Astrocyte (in vitro differentiated cells and primary cell): ENCODE results near the gene ITPRIPL2.

Experiments used
- EZH2 ChIP-seq: IDR thresholded peaks from 2 replicates; pipeline ENCODE4 v1.6.1; 2012; ENCODE audit warnings: mild to moderate bottlenecking, low read length, inconsistent platforms; ENCODE audit not compliant: insufficient read depth
- TF ChIP-seq, protein P1 (sequence below): IDR thresholded peaks from 2 replicates; pipeline ENCODE4 v1.5.1; 2011; ENCODE audit warnings: low read depth, mild to moderate bottlenecking, inconsistent platforms, low read length, moderate library complexity; ENCODE audit not compliant: insufficient read depth

DNA sequence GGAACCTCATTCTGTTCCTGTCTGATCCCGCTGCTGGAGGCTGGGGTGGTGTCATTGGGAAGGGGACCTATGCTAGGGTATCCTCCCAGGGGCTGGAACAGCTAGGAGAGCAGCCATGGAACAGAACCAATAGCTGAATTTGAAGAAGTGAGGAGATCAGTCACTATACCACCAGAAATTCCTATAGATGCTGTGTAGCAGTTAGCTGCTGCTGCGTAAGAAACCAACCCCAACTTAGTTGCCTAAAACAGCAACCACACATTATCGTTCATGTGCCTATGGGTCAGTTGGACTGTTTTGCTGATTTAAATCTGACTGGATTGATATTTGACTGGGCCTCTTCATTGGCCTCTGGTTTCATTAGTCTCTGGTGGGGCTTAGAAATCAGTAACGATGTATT is 33.9 kb downstream of the ITPRIPL2 start:
- TF ChIP-seq, protein P1, sequence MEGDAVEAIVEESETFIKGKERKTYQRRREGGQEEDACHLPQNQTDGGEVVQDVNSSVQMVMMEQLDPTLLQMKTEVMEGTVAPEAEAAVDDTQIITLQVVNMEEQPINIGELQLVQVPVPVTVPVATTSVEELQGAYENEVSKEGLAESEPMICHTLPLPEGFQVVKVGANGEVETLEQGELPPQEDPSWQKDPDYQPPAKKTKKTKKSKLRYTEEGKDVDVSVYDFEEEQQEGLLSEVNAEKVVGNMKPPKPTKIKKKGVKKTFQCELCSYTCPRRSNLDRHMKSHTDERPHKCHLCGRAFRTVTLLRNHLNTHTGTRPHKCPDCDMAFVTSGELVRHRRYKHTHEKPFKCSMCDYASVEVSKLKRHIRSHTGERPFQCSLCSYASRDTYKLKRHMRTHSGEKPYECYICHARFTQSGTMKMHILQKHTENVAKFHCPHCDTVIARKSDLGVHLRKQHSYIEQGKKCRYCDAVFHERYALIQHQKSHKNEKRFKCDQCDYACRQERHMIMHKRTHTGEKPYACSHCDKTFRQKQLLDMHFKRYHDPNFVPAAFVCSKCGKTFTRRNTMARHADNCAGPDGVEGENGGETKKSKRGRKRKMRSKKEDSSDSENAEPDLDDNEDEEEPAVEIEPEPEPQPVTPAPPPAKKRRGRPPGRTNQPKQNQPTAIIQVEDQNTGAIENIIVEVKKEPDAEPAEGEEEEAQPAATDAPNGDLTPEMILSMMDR, result no peak
- TF ChIP-seq EZH2, result no peak
